ENCODE measurements around the gene ZNF783.
A peak's percentile ranks its signal among the peaks of the same experiment; 100 is the strongest.
"Not testable (repeated sequence)": the region's sequence is repeated elsewhere in the genome, so short reads cannot be mapped to it uniquely, and the experiment has no call there.

The ZNF783 gene

GRCh38 chr7:149241696-149242095 is 20.3 kb upstream of the ZNF783 start:
- no peak for DNase-seq

DNA sequence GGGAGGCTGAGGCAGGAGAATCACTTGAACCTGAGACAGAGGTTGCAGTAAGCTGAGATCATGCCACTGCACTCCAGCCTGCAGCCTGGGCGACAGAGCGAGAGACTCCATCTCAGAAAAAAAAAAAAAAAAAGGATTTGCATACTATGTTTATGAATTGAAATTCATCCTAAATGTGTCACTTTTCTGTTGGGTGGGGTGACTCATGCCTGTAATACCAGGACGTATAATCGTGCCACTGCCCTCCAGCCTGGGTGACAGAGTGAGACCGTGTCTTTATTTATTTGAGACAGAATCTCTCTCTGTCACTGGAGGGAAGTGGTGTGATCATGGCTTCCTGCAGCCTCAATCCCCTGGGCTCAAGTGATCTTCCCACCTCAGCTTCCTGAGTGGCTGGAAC is 16.8 kb upstream of the ZNF783 start:
- peak in 1 of 2 experiments; percentile 32 for DNase-seq

- no peak for DNase-seq
These were observed 16.3 kb upstream of the ZNF783 start for GRCh38 chr7:149245744-149246143.

- no peak for DNase-seq
These were observed 13.2 kb upstream of the ZNF783 start for GRCh38 chr7:149248777-149249176.

DNA sequence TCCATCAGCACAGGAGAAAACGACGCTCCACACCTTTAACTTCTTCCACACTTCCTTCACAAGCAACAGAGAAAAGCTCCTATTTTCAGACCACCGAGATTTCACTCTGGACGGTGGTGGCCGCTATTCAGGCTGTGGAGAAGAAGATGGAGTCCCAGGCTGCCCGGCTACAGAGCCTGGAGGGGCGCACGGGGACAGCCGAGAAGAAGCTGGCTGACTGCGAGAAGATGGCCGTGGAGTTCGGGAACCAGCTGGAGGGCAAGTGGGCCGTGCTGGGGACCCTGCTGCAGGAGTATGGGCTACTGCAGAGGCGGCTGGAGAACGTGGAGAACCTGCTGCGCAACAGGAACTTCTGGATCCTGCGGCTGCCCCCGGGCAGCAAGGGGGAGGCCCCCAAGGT is 11.8 kb upstream of the ZNF783 start:
- DNase-seq, result not testable (repeated sequence)

DNA sequence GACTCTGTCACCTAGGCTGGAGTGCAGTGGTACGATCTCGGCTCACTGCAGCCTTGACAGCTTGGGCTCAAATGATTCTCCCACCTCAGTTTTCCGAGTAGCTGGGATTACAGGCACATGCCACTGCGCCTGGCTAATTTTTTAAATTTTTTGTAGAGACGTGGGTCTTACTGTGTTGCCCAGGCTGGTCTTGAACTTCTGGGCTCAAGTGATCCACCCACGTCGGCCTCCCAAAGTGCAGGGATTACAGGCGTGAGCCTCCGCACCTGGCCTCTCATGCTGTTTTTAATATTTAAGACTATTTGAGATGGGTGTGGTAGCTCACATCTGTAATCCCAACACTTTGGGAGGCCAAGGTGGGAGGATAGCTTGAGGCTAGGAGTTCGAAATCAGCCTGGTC is 10.5 kb upstream of the ZNF783 start:
- DNase-seq, result not testable (repeated sequence)

DNA sequence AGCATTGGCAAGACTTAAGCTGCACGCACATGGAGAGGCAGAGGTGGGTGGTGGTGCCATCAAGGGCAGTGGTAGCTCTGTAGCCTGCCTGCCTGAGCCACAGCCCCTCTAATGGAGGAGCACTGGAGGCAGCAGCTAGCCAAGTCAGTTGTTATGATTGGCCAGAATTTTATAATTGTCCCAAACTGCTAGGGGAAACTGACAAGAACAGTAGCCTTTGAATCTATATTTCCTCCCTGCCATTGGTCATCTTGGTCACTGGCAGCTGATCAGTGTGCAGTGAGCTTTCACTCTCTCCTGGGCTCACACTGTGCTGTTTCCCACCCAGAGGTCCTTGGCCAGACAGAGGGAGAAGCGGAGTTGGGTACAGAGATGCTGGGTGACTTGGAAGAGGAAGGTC is 9.6 kb upstream of the ZNF783 start:
- DNase-seq, result no peak

DNA sequence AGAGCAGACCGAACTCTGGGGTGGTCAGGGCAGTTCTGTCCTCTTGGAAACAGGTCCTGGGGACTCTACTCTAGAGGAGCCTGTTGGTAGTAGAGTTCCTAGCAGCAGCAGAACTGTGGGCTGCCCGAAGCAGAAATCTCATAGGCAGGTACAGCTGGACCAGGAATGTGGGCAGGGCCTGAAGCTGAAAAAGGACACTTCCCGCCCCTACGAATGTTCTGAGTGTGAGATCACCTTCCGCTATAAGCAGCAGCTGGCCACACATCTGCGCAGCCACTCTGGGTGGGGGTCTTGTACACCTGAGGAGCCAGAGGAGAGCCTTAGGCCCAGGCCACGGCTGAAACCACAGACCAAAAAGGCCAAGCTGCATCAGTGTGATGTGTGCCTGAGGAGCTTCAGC is 8.3 kb upstream of the ZNF783 start:
- DNase-seq, result no peak

DNA sequence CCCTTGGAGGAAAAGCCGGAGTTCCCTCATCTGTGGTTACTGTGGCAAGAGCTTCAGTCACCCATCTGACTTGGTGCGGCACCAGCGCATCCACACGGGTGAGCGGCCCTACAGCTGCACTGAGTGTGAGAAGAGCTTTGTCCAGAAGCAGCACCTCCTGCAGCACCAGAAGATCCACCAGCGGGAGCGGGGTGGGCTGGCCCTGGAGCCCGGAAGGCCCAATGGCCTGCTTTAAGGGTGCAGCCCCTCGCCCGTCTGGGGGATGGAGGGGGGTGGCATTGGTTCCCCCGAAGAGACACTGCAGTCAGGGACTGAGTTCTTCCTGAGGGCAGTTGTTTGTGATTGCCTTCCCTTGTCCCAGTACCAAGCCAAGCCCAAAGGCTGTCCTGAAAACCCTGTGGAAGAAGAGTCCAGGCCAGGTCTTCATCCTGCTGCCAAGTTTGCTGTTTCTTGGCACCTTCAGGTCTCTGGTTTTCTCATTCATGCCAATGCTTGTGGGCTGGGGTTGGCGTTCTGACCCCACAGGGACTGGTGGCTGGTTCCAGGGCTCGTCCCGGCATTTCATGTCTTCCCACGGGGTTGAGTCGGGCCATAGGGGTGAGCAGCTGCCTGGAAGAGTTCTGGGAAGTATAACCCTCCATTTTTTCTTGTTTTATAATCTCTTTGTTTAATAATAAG is 7.7 kb upstream of the ZNF783 start:
- DNase-seq, result no peak

- no peak for DNase-seq
These were observed 6.8 kb upstream of the ZNF783 start for GRCh38 chr7:149255174-149255573.

DNA sequence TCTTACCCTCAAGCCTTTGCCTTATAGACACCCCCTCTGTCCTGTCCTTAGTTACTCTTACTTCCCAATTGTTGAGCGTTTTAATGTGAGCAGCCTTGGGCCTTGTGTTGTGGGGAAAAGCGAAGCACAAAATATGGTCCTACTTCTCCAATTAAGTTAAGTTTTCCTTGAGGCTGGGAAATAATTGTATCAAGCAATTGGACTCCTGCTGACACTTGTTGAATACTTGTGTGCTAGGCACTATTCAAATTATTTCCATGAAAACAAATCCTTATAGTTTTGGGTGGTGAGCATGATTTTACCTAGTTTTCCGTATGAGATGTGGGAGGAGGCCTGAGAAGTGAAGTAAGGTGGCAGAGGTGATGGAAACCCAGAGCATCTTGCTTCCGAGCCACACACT is 5.4 kb upstream of the ZNF783 start:
- no peak for DNase-seq

GRCh38 chr7:149257146-149257545 is 4.8 kb upstream of the ZNF783 start:
- no peak for DNase-seq

- peak in 1 of 2 experiments; percentile 39 for DNase-seq
These were observed 624 bp upstream of the ZNF783 start for GRCh38 chr7:149261316-149261828.

DNA sequence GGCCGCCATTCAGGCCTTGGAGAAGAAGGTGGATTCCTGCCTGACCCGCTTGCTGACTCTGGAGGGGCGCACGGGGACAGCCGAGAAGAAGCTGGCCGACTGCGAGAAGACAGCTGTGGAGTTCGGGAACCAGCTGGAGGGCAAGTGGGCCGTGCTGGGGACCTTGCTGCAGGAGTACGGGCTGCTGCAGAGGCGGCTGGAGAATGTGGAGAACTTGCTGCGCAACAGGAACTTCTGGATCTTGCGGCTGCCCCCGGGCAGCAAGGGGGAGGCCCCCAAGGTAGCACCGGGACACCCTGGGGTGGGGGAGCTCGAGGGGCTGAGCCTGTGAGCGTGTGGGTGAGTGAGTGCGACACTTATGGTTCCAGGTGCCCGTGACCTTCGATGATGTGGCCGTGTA is 4.5 kb downstream of the ZNF783 start:
- no peak for DNase-seq

- DNase-seq, result no peak
These were observed 5.7 kb downstream of the ZNF783 start for GRCh38 chr7:149267733-149268132.

- DNase-seq, result not testable (repeated sequence)
These were observed 12.4 kb downstream of the ZNF783 start for GRCh38 chr7:149274424-149274823.

DNA sequence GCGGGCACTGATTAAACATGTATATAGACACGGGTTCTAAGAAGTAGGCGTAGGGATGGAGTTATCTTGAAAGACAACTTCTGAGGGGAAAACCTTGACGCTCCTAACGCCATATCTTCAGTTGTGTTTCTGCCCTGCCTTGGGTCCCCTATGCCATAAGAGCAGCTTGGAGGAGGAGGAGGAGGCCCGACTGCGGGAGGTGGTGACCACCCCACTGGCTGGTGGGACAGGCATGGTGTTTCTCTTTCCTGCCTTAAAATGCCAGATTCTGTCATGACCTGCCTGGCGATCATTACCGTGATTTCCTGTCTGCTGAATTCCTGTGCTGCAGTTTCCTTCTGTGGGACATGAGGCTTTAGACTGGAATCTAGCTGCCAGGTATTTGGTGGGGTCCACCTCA is 15.9 kb downstream of the ZNF783 start:
- DNase-seq, result no peak

DNA sequence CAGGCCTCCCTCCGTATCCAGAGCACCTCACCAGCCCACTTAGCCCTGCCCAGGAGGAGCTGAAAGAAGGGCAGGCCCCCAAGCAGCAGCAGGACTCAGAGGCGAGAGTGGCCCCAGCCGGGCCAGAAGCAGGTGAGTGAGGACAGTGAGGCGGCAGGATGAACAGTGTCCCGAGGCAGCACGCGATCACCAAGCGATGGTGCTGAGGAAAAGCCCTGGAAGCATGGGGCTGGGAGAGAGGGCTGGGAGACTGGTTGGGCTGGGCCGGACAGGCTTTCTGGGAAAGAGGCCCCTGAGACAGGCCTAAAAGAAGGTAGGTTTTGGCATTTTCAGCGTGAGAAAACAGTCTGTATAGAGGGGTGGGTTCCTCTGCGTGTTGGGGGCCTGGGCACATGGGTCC is 16.4 kb downstream of the ZNF783 start:
- no peak for DNase-seq

DNA sequence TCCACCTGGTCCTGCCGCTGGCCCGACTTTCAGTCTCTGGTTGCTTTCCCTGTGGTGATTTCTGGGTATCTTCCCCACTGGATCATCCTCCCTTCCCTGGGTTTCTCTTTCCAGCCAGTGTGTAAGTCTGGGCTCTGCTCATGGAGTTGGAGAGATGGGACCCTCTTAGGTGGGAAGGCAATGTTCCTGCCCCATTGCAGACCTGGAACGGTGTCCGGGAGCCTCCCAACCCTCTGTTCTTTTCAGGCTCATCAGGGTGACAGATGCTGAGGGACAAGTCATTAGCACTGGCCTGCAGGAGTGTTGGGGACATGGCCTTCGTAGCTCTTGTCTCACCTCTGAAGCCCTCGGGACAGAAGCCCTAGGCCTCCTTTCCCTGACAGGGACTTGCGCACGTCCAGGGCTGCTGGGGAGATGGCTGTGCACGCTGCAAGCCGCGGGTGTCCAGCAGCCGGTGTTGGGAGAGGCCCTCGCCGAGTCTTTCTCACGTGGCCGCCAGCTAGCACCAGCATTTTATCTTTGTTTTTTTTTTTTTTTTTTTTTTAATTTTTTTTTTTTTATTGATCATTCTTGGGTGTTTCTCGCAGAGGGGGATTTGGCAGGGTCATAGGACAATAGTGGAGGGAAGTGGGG is 17.2 kb downstream of the ZNF783 start:
- DNase-seq, result no peak

GRCh38 chr7:149280151-149280550 is 18.2 kb downstream of the ZNF783 start:
- no peak for DNase-seq

DNA sequence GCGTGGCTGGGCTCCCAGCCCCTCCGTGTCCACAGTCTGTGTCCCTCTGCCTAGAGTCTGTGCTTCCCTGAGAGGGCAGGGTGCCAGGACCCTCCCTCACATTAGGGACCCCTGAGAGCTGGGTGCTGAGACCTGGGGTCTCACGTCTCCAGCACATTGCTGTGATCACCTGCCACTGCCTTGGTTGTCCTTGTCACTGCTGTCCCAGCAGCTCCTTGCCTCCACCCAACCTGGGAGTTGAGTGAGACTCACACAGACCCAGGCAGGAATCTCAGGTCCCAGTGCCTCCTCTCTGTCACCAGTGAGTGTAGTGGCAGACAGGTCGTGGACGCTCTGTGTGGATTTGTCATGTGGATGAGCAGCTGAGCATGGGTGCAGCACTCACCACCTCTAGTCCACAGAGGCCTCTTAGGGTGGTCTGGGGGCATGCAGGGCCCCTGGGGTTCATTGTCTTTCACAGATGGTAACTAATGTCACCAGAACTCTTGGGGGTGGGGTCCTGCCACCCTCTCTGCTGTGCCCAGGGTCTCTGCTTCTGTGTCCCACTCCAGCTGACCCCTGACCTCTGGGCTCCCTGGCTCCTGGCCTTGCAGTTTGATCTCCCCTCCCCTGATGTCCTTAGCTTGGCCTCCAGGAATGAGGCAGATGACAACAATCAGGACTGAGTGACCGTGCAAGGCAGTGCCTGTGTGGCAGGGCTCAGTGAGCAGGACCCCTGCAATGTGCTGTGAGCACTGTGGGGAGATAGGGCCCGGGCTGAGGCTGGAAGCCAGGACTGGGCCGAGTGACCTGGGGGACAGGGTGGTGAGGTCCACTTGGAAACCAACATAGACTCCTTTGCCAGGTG is 18.9 kb downstream of the ZNF783 start:
- no peak for DNase-seq

DNA sequence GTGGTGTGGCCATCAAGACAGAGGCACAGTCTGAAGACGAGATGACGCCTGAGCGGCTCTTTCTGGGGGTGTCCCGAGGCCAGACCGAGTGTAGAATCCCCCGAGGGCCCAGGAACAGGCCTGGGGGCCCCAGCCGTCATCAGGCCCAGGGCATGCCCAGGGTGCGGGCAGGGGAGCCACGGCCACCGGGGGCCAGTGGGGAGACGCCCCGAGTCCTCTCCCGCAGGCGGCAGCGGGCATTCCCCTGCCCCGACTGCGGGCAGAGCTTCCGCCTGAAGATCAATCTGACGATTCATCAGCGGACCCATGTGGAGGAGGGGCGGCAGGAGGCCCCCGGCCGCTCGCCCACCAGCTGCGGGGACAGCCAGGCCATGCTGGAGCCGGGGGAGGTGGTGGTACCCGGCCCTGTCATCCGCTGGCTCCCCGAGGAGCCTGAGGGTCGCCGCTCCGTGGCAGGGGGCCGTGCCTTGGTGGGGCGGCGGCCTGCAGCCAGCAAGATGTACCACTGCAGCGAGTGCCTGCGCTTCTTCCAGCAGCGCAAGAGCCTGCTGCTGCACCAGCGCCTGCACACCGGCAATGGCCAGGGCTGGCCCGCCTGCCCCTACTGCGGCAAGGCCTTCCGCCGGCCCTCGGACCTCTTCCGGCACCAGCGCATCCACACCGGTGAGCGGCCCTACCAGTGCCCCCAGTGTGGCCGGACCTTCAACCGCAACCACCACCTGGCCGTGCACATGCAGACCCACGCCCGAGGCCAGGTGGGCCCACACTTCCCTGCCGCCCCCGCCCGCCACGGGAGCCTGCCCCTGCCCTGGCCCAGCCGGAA is 19.7 kb downstream of the ZNF783 start:
- no peak for DNase-seq

GRCh38 chr7:149282331-149282655 is 20.3 kb downstream of the ZNF783 start:
- no peak for DNase-seq
